ENCODE results near the gene STC2. TPM values are rescaled to one million over a fixed set of nuclear protein-coding genes. Genes with fewer than 3 reads are reported as not detected.

Gene STC2
- total RNA-seq, 4 donors from 2014 or later, result 0.72 to 7.6 (median 5.7) TPM

- Histone ChIP-seq H3K9me3 (no peaks in the 10 kb centered on the region), H3K27me3 (peaks cover 63% of the 10 kb centered on the region), H3K27ac (peak overlapping the region; percentile 58), H3K4me1 (peaks cover 58% of the 10 kb centered on the region), H3K36me3 (no peaks in the 10 kb centered on the region), H3K4me3 (peak overlapping the region; percentile 27)
- TF ChIP-seq POLR2AphosphoS5 (IDR thresholded peaks at IDR 0.05) (peak in 1 of 3 donors; percentile 29), POLR2A (IDR thresholded peaks at IDR 0.05) (no peak)
- peak; percentile 82 to 85 for DNase-seq (ENCODE audit: low spot score in 2 of 2)
- 21% methylated on average over 28 of the region's 29 CpGs for WGBS
These were observed 3.9 kb downstream of the STC2 start for GRCh38 chr5:173324115-173325001.

GRCh38 chr5:173323799-173324114, 4.5 kb downstream of the STC2 start:
- 29% methylated on average over 8 of the region's 8 CpGs for WGBS
- DNase-seq (ENCODE audit: low spot score in 2 of 2), result no peak
- Histone ChIP-seq H3K27ac (peak overlapping the region; percentile 58), H3K4me1 (peaks cover 52% of the 10 kb centered on the region), H3K27me3 (peaks cover 57% of the 10 kb centered on the region), H3K36me3 (no peaks in the 10 kb centered on the region), H3K4me3 (peak overlapping the region; percentile 27), H3K9me3 (no peaks in the 10 kb centered on the region)
- TF ChIP-seq EP300 (IDR thresholded peaks at IDR 0.05) (no peak), CTCF (IDR thresholded peaks at IDR 0.05) (no peak), POLR2AphosphoS5 (IDR thresholded peaks at IDR 0.05) (no peak), POLR2A (IDR thresholded peaks at IDR 0.05) (no peak)

- Histone ChIP-seq H3K4me3 (no peak overlapping the region), H3K27me3 (peaks cover 52% of the 10 kb centered on the region), H3K27ac (no peak overlapping the region), H3K36me3 (no peaks in the 10 kb centered on the region), H3K9me3 (no peaks in the 10 kb centered on the region), H3K4me1 (peaks cover 47% of the 10 kb centered on the region)
- DNase-seq (ENCODE audit: low spot score in 2 of 2), result peak; percentile 53 to 64
- WGBS, result 85% methylated on average over 13 of the region's 25 CpGs
- TF ChIP-seq CTCF (IDR thresholded peaks at IDR 0.05) (no peak), POLR2A (IDR thresholded peaks at IDR 0.05) (no peak), EP300 (IDR thresholded peaks at IDR 0.05) (no peak), POLR2AphosphoS5 (IDR thresholded peaks at IDR 0.05) (no peak)
These were observed 5.0 kb downstream of the STC2 start for GRCh38 chr5:173323106-173323798.

- Histone ChIP-seq H3K36me3 (no peaks in the 10 kb centered on the region), H3K4me3 (no peak overlapping the region), H3K9me3 (no peaks in the 10 kb centered on the region), H3K27me3 (peaks cover 38% of the 10 kb centered on the region), H3K4me1 (peaks cover 33% of the 10 kb centered on the region), H3K27ac (no peak overlapping the region)
- 69% methylated on average over 5 of the region's 5 CpGs for WGBS
- peak in 1 of 2 donors; percentile 10 for DNase-seq (ENCODE audit: low spot score in 2 of 2)
- peak in 2 of 3 donors; percentile 65 to 79 for TF ChIP-seq POLR2AphosphoS5 (IDR thresholded peaks at IDR 0.05)
- TF ChIP-seq CTCF (IDR thresholded peaks at IDR 0.05), result no peak
These were observed 6.3 kb downstream of the STC2 start for GRCh38 chr5:173321886-173322285.

- H3K9me3 ChIP-seq, result no peaks in the 10 kb centered on the region
- DNase-seq (ENCODE audit: low spot score in 2 of 2), result peak in 1 of 2 donors; percentile 65
- WGBS, result 50% methylated on average over 9 of the region's 10 CpGs
- no peak overlapping the region for H3K4me3 ChIP-seq
- H3K36me3 ChIP-seq, result no peaks in the 10 kb centered on the region
- H3K27me3 ChIP-seq, result peaks cover 33% of the 10 kb centered on the region
- H3K27ac ChIP-seq, result peak overlapping the region; percentile 17
- TF ChIP-seq CTCF (IDR thresholded peaks at IDR 0.05) (no peak), EP300 (IDR thresholded peaks at IDR 0.05) (no peak), POLR2A (IDR thresholded peaks at IDR 0.05) (no peak), POLR2AphosphoS5 (IDR thresholded peaks at IDR 0.05) (no peak)
- H3K4me1 ChIP-seq, result peaks cover 39% of the 10 kb centered on the region
These were observed 8.0 kb downstream of the STC2 start for GRCh38 chr5:173320259-173320658.
